ENCODE results near the gene TBXAS1. TPM values are rescaled to one million over a fixed set of nuclear protein-coding genes. Genes with fewer than 3 reads are reported as not detected.

Gene TBXAS1
- total RNA-seq, 1 experiment from 2014 or later: 2.3 TPM

- TF ChIP-seq AFF4 (CRISPR knock-in tag; IDR thresholded peaks at IDR 0.05; ENCODE audit: borderline replicate concordance): no peak
- TF ChIP-seq ZNF317 (CRISPR knock-in tag; IDR thresholded peaks at IDR 0.05; ENCODE audit: borderline replicate concordance, low read depth): no peak
Observed at GRCh38 chr7:140029072-140029471, 200.0 kb downstream of the TBXAS1 start (continued).

DNA sequence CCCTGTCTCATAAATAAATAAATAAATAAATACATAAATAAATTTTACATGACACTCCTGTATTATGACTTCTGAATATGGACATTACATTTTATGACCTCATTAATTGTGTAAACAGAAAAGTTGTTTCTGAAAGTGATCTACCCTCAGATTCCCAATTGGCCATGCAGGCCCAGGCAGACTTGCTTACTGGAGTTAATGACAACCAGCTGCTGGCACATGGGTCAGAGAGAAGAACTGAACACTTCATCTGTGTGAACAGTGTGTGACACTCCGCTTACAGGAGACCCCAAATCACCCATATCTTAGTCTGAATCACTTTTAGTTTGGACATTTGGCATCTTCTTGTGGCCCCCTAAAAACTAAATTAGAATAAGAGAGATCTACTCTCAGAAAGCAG lies 202.3 kb downstream of the TBXAS1 start:
- CTCF ChIA-PET: no interaction called here

DNA sequence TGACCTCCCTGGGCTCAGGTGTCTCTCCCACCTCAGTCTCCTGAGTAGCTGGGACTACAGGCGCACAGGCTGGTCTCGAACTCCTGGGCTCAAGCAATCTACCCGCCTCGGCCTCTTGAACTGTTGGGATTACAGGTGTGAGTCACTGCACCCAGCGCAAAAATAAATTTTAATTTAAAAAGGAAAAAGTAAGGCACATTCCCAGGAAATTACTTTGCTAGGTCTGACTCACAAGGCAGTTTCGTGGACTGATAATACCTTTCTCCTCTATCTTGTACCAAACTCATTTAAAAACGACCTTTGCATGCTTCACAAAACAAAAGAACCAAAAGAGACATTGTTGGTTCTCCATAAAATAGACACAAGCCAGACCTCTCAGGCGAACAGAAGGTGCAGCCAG lies 204.0 kb downstream of the TBXAS1 start:
- Mint-ChIP-seq H3K27ac (no peak overlapping the region; the same call in 1 of the 2 replicates), H3K27me3 (ENCODE audit: low read depth) (no peaks in the 10 kb centered on the region), H3K9me3 (peaks cover 4% of the 10 kb centered on the region; the same call in 1 of the 2 replicates), H3K4me1 (no peaks in the 10 kb centered on the region), H3K4me3 (no peak overlapping the region), H3K36me3 (peaks cover 9% of the 10 kb centered on the region; the same call in 1 of the 2 replicates)
- POLR2A ChIA-PET: no interaction called here
- ATAC-seq (no peak), DNase-seq (ENCODE audit: low spot score) (no peak)
- TF ChIP-seq, protein P1, sequence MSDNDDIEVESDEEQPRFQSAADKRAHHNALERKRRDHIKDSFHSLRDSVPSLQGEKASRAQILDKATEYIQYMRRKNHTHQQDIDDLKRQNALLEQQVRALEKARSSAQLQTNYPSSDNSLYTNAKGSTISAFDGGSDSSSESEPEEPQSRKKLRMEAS (CRISPR knock-in tag; IDR thresholded peaks at IDR 0.05): no peak
- no peak for TF ChIP-seq IRF2 (CRISPR knock-in tag; IDR thresholded peaks at IDR 0.05; ENCODE audit: borderline replicate concordance, low read depth)
- no peak for TF ChIP-seq SOX15 (CRISPR knock-in tag; IDR thresholded peaks at IDR 0.05)
- TF ChIP-seq TP53 (CRISPR knock-in tag; IDR thresholded peaks at IDR 0.05): no peak
- no peak for TF ChIP-seq NFYB (CRISPR knock-in tag; conservative IDR thresholded peaks at IDR 0.05; ENCODE audit: low read depth)
- TF ChIP-seq ZNF512 (CRISPR knock-in tag; IDR thresholded peaks at IDR 0.05; ENCODE audit: borderline replicate concordance): no peak
- CTCF ChIA-PET: no interaction called here

More for the DNA sequence above, 202.3 kb downstream of the TBXAS1 start:
- DNase-seq (ENCODE audit: low spot score) (no peak), ATAC-seq (no peak)
- Mint-ChIP-seq H3K36me3 (peaks cover 9% of the 10 kb centered on the region; the same call in 1 of the 2 replicates), H3K4me1 (no peaks in the 10 kb centered on the region), H3K27ac (no peak overlapping the region), H3K9me3 (peaks cover 4% of the 10 kb centered on the region; the same call in 1 of the 2 replicates), H3K27me3 (ENCODE audit: low read depth) (no peaks in the 10 kb centered on the region), H3K4me3 (no peak overlapping the region)
- TF ChIP-seq CTCF (IDR thresholded peaks at IDR 0.05) (no peak), ZNF281 (CRISPR knock-in tag; IDR thresholded peaks at IDR 0.05) (no peak)
- TF ChIP-seq, protein P1 (CRISPR knock-in tag; IDR thresholded peaks at IDR 0.05): no peak
- POLR2A ChIA-PET: no interaction called here

Data from WTC11 (cell line).